GM19239 (cell line): ENCODE measurements around the gene TANC1.

ENCODE experiments used
- DNase-seq: peaks from one replicate; pipeline ENCODE4 v3.0.0; 2011; ENCODE audit warnings: low spot score; ENCODE audit not compliant: insufficient read length
- FAIRE-seq: peaks from 2 replicates; lab custom pipeline; 2011; peaks lifted over from hg19 to GRCh38; lab: Jason Lieb, UNC

The TANC1 gene

DNA sequence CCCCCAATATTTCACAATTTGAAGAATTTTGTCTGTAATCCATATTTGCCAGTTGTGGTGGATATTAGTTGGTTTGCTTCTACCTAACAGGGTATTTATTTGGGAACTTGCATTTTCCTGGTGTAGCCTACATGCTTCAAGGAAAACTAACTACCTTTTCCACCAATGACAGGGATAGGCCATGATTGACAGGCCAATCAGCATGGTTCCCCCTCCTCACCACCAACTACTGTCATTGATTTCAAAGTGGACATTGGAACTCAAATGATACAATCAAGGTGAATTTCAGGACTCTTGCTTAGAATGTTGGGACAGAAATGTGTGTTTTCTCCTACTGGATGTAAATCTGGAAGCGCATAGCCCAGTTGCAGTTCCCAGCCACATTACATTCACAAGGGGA is 10.1 kb upstream of the TANC1 start:
- DNase-seq (no peak), FAIRE-seq (no peak)

DNA sequence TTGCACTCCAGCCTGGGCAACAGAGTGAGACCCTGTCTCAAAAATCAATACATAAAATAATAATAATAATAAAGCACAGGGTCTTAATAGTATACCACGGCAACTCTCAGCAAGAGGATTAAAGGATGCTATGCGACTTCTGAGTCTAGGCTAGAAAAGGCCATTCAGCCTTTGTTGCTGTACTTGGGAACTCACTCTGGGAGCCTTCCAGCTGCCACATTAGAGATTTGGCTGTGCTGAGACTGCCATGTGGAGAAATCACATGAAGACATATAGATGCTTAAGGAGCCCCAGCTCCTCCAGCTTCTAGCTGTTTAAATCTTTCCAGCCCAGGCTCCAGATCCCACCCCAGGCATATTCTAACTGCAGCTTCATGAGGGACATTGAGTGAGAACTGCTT is 8.2 kb upstream of the TANC1 start:
- no peak for DNase-seq
- no peak for FAIRE-seq

DNA sequence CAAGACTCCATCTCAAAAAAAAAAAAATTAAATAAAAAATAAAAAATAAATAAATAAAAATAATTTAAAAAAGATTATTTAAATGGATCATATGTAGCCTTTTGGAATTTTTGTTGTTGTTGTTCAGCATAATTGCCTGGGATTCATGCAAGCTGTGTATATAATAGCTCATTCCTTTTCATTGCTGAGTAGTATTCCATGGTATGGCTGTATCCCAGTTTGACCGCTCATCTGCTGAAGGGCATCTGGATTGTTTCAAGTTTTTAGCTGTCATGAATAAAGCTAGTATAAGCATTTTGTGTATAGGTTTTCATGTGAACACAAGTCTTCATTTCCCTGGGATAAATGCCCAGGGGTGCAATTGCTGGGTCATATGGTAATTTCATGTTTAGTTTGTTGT is 6.4 kb upstream of the TANC1 start:
- DNase-seq (no peak), FAIRE-seq (no peak)

DNA sequence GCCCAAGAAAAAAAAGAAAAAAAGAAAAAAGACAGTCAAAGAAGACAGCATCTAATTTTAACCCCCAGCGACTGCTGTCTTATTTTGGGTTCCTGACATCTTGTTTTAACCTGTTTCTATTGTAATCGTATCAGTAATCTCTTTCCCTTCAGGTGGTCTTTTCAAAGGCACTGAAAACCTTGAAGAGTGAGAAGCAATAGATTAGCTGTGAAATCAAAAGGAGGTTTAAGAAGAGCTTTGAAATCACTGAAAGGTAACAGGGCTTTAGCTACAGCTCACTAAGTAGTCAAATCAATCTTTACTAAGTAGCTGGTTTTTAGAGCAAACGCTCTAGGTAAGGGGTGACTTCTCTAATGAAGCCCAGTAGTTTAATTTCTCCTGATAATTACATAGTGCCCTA is 5.4 kb upstream of the TANC1 start:
- no peak for DNase-seq
- FAIRE-seq = no peak

DNA sequence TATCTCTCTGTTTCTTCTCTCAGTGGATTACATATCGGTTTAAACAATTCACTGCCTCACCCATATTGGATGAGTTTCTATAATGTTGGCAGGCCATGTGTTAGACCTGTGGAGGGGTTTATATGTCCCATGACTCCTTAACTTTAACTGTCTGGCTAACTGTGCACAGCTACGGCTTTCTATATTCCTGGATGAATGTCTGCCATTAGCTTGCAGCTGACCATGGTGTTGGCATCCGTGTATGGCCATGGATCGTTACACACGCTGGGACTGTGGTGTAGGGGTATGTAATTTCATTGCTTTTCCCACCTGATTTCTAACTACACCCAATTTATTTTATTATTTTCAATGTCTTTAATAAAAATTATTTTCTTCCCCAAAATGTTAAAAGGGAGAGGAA is 3.3 kb upstream of the TANC1 start:
- FAIRE-seq (no peak), DNase-seq (no peak)

DNA sequence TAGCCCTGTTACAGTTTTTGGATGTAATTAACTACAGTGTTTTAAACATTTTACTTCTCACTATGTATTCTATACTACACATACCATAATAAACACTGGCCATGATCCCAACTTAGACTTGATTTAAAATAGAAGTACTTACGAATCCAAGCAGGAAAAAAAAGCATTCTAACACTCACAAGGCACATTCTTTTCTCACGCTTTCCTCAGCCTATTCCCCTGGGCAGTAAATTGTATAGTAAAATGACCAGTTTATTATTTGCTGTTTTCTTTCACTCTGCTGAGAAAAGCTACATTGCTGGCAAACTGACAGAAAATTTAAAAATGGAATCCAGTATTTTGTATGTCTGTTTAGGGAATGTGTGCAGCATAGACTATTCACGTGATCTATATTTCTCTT is 2.8 kb upstream of the TANC1 start:
- DNase-seq = no peak
- no peak for FAIRE-seq

DNA sequence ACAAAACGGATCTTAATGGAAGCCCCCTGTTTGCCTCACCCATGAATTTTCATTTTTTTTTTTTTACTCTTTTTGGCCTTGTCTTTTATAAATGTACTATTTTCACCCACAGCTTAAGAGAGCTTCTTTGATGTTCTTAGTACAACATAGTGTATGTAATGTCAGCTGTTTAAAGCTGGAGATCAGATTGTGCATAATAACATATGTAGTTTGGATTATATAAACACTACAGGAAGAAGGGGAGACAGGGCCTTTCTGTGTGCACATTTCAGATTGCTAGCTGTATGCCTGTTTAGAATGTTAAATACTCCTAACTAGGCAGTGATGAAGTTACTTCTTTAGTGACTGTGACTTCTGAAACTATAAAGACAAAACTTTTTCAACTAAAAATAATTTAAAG is 2.1 kb upstream of the TANC1 start:
- FAIRE-seq = no peak
- no peak for DNase-seq

DNA sequence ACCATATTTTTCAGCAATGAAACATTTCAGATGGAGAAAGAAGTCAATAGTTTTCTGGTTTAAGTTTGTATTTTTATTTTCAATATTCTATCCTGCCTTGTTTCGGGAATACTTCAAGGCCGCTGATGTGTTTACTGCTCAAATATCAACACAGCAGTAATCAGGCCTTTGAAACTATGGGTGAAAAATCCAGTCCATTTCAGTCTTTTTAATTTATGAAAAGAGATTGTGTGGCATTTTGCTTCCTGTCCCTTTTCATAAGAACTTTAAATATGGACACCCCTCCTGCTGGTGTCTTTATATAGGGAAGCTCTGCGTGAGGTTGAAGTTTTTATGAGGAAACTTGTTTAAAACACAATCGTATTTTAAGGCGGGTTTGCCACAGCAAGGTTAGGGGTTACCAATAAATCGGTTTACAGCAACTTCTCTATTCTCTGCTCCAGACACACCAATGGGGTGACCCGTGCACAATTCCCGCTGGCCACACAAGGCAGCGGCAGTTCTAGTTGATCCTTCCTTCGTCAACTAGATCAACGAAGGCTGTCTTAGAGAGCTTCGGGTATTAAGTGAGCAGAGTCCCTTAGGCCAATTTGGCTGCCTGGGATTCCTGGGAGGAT is 1.2 kb upstream of the TANC1 start:
- no peak for FAIRE-seq
- DNase-seq = no peak

DNA sequence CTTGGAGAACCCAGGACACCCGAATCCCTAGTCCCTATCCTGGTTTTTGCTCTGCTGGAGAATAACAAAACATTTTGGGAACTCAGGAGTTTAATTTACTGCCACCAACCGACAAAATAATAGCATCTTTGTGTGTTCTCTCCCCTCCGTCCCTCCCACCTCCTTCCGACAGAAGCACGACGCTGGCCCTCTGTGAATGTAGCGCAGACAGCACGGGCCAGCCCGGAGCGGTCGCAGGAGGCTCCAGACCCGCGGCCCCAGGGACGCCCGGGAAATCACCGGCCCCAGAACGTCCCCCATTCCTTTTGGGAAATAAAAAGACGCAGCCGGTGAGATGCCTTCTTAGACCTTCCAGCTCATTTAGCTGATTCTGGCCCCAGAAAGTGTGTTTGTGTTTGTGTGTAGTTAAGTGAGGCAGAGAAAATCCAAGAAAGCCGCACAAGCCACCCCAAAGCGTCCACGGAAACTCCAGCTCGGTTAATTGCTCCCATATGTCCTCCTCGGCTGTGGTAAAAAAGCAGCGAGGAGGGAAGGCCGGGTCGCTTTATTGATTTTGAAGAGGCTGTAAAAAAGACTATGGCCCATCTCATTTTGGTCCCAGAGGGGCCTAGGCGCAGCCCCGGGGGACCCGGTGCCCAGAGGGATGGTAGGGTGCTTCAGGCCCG is 577 bp upstream of the TANC1 start:
- no peak for DNase-seq
- peak; percentile 59 for FAIRE-seq

DNA sequence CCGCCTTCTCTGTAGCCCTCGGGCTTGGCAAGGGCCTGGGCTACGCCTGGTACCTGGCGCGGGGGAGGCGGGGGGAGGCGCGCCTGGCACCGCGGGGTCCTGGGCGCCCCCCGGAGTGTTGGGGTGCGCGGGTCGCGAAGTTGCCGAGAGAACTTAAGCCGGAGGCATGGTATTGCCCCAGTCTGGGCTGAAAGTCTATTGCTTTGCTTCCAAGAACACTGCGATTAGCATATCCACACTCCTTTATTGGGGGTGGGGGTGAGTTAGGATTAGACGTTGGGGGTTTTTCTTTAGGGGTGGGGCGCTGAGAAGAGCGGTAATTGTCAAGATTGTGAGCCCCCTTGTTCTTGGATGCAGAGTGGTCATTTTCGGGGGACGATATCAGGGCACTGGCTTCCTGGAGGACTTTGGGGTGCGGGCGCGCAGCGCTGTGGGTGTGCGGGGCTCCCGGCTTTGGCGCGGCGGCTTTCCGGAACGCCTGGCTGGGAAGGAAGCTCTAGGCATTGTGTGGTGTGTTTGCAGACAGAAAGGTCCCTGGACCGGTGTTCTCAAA is 798 bp downstream of the TANC1 start:
- FAIRE-seq (no peak), DNase-seq (no peak)

DNA sequence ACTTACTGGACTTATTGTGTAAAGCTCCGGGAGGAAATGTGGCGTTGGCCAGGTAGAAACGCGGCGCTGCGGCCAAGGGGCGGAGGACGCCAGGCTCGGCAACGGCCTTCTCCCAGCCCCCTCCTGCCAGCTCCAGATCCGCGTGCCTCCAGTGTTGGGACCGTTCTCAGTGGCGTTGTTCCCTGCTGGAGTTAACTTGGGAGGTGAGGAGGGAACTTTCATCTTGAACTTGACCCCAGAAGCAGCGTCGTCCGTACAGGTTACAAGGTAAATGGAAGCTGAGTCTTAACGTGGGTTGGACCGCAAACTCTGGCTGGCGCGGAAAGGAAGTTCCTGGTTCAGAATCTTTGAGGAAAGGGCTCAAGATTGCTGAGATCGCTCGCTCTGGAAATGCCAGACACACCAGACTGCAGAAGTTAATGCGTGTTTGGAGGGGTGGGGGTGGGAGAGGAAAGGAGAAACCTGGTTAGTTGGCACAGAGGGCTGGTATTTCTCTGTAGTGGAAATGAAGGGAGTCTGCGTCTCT is 1.3 kb downstream of the TANC1 start:
- FAIRE-seq = no peak
- no peak for DNase-seq

DNA sequence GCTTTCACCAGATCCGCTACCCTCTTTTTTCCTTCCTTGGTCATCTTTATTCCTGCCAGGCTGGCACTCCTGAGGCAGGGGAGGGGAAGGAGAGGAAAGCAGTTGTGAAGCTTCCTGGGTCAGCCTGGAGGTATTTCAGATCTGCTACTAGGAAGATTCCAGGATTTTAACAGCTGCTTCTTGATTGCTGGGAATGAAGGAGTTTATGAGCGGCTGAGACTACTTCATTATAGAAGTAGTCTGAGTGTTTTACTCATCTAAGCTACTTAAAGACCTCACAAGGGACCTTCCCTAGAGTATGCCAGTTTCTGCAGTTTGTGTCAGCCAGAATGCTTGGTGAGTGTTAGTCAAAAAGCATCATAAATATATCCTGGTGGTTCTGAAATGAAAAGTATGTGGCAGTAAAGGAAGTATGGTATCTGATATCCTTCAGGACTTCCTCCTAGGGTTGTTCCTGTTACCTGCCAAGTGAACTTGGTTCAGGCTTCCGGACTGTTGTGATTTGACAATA is 1.9 kb downstream of the TANC1 start:
- FAIRE-seq (no peak), DNase-seq (no peak)

DNA sequence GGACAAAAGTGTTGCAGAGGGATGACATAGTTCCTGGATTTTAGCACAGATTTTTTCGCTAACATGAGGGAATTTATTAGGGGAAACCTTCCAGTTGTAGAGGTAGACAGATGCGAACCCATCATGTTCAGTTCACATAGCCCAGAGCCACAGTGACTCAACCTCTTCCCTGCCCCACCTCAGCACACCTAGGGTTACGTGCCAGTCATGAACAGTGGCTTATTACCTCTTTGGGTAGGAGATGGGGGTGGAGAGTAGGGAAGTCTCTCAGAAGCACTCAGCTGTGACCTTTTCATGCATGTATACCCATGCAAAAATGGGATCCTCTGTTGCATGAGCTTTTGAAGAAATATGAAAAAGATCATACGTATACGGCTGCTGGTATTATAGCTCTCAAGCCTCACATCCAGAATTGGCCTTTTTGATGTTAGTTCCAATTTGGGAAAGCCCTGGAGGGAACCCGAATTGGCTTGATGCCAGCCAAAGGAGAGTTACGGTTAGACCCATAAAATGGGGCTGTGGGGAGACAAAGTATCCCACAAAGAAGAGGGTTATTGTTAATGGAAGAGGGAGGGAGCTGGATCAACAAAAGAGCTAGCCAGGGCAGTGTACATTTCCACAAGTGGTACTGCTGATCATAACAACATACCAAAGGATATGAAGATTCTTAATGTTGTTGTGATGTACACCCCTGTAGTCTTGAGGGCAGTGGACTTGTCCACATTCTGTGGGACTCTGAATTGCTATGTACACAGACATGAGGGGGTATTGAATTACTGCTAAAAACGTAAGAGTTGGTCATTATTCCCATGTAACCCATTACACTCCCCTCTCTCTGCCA is 4.9 kb downstream of the TANC1 start:
- FAIRE-seq = no peak
- no peak for DNase-seq

DNA sequence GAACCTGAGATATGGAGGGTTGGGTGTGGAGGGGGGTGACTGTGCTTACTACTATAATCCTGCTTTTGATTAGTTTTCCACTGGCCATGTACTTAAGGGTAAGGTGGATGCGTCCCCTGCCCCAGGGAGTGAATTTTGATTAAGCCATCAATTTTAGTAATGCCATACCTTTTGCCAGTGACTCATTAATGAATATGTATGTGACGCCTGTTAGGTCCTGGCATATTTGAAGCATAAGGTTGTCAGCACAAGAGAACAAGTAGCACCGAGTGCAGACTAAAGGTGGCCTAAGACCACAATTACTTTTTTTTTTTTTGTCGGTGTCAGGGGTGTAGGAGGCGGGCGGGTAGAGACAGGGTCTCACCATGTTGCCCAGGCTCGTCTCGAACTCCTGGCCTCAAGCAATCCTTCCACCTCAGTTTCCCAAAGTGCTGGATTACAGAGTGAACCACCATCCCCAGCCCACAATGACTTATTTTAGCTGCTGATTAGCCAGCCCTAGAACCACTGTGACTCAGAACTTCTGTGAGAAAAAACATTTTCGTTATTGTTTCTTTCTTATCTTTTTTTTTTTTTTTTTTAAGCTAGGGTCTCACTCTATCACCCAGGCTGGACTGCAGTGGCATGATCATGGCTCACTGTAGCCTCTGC is 7.0 kb downstream of the TANC1 start:
- DNase-seq (no peak), FAIRE-seq (no peak)

DNA sequence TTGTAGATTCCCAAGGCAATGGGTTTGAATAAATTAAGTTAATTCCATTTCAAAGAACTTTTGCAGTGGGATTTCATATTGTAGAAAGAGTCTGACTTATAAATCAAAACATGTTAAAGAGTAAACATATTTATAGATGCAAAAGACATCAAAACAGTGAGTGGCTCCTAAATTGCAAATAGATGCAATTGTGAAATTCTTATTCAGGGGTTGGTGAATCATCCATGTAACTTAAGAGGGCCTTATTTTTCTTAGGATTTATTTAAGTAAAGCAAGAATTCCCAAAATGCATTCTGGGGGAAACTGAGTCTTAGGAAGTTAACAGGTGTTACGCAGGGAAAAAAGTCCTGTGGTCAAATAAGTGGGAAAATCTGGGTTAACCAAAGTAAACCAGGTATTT is 11.3 kb downstream of the TANC1 start:
- FAIRE-seq = no peak
- no peak for DNase-seq

DNA sequence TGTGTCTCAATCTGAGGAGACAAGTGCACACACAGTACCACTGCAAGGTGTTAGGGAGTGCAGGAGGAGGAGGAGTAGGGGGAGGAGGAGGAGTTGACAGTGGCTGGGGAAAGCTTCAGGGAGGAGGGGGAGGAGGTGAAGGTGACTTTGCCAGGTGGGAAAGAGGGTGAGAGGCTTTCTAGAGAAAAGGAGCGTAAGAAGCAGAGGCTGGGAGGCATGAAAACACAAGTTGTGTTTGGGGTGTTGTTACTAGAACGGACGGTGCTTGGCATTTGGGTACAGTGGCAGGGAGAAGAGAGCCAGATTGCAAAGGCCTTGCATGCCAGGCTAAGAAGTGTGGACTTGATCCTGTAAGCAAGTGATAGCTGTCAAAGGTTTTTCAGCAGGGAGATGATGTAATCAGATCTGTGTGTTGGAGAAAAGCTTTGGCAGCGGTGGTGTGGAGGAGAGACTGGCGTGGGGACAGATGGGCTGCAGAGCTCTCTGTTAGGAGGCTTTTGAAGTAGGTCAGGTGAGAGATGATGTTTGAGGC is 16.2 kb downstream of the TANC1 start:
- FAIRE-seq = no peak
- DNase-seq = no peak

DNA sequence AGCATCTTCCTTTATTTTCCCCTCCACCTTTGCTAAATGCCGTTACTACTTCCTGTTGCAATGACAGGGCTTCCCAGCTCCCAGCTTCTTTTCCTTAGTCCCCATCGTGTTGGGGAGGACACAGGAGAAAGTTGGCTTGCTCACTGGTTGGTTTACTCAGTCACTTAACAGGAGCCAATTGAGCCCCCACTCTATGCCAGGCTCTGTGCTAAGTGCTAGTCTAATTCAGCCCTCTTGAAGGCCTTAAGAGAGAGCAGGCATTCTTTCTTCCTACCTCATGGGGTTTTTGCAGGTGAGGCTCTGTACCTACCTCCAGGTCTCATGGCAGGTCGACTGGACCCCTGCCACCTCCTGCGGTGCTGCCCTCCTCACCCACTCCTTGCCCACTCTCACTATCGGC is 20.1 kb downstream of the TANC1 start:
- no peak for FAIRE-seq
- no peak for DNase-seq

DNA sequence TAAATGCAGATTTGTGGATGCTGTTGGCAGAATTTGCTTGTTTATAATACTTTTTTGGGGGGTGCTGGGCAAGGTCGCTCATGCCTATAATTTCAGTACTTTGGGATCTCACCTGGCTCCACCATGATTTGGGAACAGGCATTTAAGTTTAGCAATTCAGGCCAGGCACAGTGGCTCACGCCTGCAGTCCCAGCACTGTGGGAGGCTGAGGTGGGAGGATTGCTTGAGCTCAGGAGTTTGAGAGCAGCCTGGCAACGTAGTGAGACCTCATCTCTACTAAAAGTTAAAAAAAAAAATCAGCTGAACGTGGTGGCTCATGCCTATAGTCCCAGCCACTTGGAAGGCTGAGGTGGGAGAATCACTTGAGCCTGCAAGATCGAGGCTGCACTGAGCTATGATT is 20.7 kb downstream of the TANC1 start:
- DNase-seq (no peak), FAIRE-seq (no peak)

DNA sequence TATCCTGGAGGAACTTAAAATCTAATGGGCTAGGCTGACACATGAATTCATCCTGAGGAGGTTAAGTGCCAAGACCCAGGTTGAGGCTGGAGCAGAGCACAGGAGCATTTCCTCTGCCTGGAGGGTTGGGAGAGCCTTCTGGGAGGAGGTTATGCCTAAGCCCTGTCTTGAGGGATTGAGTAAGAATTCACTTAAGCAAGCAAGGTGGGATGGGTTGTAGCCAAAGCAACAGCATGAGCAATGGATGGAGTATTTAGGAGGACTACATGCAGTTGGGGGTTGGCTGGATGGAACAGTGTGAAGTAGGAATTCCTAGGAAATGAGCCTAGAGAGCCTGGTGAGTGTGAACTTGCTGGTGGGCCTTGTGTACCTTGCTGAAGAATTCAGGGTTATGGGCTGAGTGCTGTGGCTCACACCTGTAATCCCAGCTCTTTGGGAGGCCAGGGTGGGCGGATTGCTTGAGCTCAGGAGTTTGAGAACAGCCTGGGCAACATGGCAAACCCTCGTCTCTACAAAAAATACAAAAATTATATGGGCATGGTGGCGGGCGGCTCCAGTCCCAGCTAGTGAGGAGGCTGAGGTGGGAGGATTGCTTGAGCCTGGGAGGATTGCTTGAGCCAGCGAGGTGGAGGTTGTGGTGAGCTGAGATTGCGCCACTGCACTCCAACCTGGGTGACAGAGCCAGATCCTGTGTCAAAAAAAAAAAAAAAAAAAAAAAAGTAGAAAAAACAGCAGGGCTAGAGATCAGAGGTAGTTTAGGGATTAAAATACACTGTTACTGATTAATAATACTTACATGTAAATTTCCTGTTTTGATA is 22.2 kb downstream of the TANC1 start:
- DNase-seq (no peak), FAIRE-seq (no peak)
